Uterine smooth muscle cell (primary cell): ENCODE measurements around the gene S100A6. TPM values are rescaled to one million over a fixed set of nuclear protein-coding genes. Genes with fewer than 3 reads are reported as not detected.

ENCODE experiments used
- total RNA-seq: library from RNA; depleted of rRNA; stranded (reverse); fragments of >200 nt; gene quantifications from 2 replicates; pipeline ENCODE4 v1.2.3, GENCODE V29; 2014

Gene S100A6
- 1,072 and 1,519 TPM in 2 replicates for total RNA-seq

GRCh38 chr1:153535242-153536011 lies at the start of gene S100A6:
Gene S100A6 (minus strand): TSS chr1:153535991. CDS start chr1:153535339, 652 bp downstream.

GRCh38 chr1:153565529-153566374 lies 30.0 kb upstream of the S100A6 start, which contains the start of gene S100A2:
Gene S100A2 (minus strand): TSS chr1:153565844. CDS start chr1:153563877, 1,967 bp downstream.

GRCh38 chr1:153548722-153549688 lies 13.2 kb upstream of the S100A6 start, which contains the start of gene S100A3:
Gene S100A3 (minus strand): TSS chr1:153549258. CDS start chr1:153548485, 773 bp downstream.

GRCh38 chr1:153545067-153546055 lies 9.6 kb upstream of the S100A6 start, which contains the start of gene S100A4:
Gene S100A4 (minus strand): TSS chr1:153545806. CDS start chr1:153544794, 1,012 bp downstream.

GRCh38 chr1:153540394-153541361 lies 4.9 kb upstream of the S100A6 start, which contains the start of gene S100A5:
Gene S100A5 (minus strand): TSS chr1:153540934. CDS start chr1:153540191, 743 bp downstream.

Other genes with a start within 250 kb of the S100A6 start
- not detected in 2 replicates for gene PGLYRP3, start 223.0 kb downstream of the S100A6 start, total RNA-seq
- not detected in 2 replicates for gene PGLYRP4, start 187.2 kb downstream of the S100A6 start, total RNA-seq
- gene S100A9, start 178.1 kb downstream of the S100A6 start, total RNA-seq = not detected in 2 replicates
- gene S100A12, start 160.4 kb downstream of the S100A6 start, total RNA-seq = not detected in 2 replicates
- gene S100A8, start 144.9 kb downstream of the S100A6 start, total RNA-seq = not detected in 2 replicates
- gene S100A7A, start 119.5 kb downstream of the S100A6 start, total RNA-seq = not detected in 2 replicates
- not detected in 2 replicates for gene S100A7, start 75.3 kb downstream of the S100A6 start, total RNA-seq
- gene S100A5, start 4.9 kb upstream of the S100A6 start, total RNA-seq = 0.66 TPM in 1 of 2 replicates, not detected in the other
- 31.4 and 82.6 TPM in 2 replicates for gene S100A4, start 9.8 kb upstream of the S100A6 start, total RNA-seq
- gene S100A3, start 13.3 kb upstream of the S100A6 start, total RNA-seq = 2.2 and 3.3 TPM in 2 replicates
- 1.00 and 2.4 TPM in 2 replicates for gene S100A2, start 29.9 kb upstream of the S100A6 start, total RNA-seq
- 242 and 566 TPM in 2 replicates for gene S100A16, start 77.1 kb upstream of the S100A6 start, total RNA-seq
- 0.22 TPM in 1 of 2 replicates, not detected in the other for gene S100A14, start 80.3 kb upstream of the S100A6 start, total RNA-seq
- gene S100A13, start 91.5 kb upstream of the S100A6 start, total RNA-seq = 152 and 193 TPM in 2 replicates
- gene S100A1, start 92.4 kb upstream of the S100A6 start, total RNA-seq = not detected in 2 replicates
- 33.6 and 34.3 TPM in 2 replicates for gene CHTOP, start 98.1 kb upstream of the S100A6 start, total RNA-seq
- gene SNAPIN, start 122.7 kb upstream of the S100A6 start, total RNA-seq = 58.0 and 58.9 TPM in 2 replicates
- 201 and 320 TPM in 2 replicates for gene ILF2, start 135.0 kb upstream of the S100A6 start, total RNA-seq
- gene NPR1, start 142.7 kb upstream of the S100A6 start, total RNA-seq = 1.1 and 4.1 TPM in 2 replicates
- gene INTS3, start 192.1 kb upstream of the S100A6 start, total RNA-seq = 35.7 and 43.2 TPM in 2 replicates
- gene SLC27A3, start 239.4 kb upstream of the S100A6 start, total RNA-seq = 6.6 and 13.0 TPM in 2 replicates